Keratinocyte (primary cell): ENCODE data around the gene TNNT2. TPM values are rescaled to one million over a fixed set of nuclear protein-coding genes. Genes with fewer than 3 reads are reported as not detected.

ENCODE experiments used
- DNase-seq: peaks from one replicate; pipeline ENCODE4 v3.0.0-alpha.2; 2011; ENCODE audit warnings: low read depth, missing footprints, low spot score
- FAIRE-seq: peaks from 2 replicates; lab custom pipeline; 2011; peaks lifted over from hg19 to GRCh38; lab: Jason Lieb, UNC
- H2AFZ ChIP-seq: 2 replicates; pipeline ENCODE4 v1.6.0; 2012; ENCODE audit warnings: low read length, control low read depth, inconsistent platforms; ENCODE audit not compliant: control insufficient read depth
- H3K27ac ChIP-seq: 2 replicates; pipeline ENCODE4 v1.5.1; 2011; ENCODE audit warnings: low read length; ENCODE audit not compliant: control insufficient read depth, insufficient read depth
- H3K27me3 ChIP-seq: 3 replicates; pipeline ENCODE4 v1.6.0; 2011; ENCODE audit warnings: low read length; ENCODE audit not compliant: control insufficient read depth, insufficient read depth; ENCODE audit errors: extremely low read depth
- H3K36me3 ChIP-seq, 2 experiments: 2 replicates in 1 of 2; 3 replicates in 1 of 2; pipeline ENCODE4 v1.5.1; 2011; ENCODE audit warnings: low read length in 2 of 2, mild to moderate bottlenecking in 1 of 2; ENCODE audit not compliant: control insufficient read depth in 2 of 2, insufficient read depth in 2 of 2; ENCODE audit errors: extremely low read depth in 1 of 2
- H3K4me1 ChIP-seq: 3 replicates; pipeline ENCODE4 v1.5.1; 2011; ENCODE audit warnings: low read length; ENCODE audit not compliant: control insufficient read depth, insufficient read depth; ENCODE audit errors: extremely low read depth
- H3K4me2 ChIP-seq: 3 replicates; pipeline ENCODE4 v1.6.0; 2011; ENCODE audit warnings: low read depth, low read length; ENCODE audit not compliant: control insufficient read depth, insufficient read depth; ENCODE audit errors: extremely low read depth
- H3K4me3 ChIP-seq, 3 experiments: fragments of 200-600 bp in 1 of 3; sonication (generic) in 1 of 3; 2 replicates in 2 of 3; 3 replicates in 1 of 3; pipeline ENCODE4 v1.5.1; 2011 to 2016; ENCODE audit warnings: low read length in 3 of 3, mild to moderate bottlenecking in 3 of 3, control low read depth in 2 of 3, inconsistent platforms in 1 of 3, low read depth in 1 of 3, mixed read lengths in 1 of 3, mixed run types in 1 of 3, moderate library complexity in 1 of 3; ENCODE audit not compliant: control insufficient read depth in 2 of 3, insufficient read depth in 2 of 3; ENCODE audit errors: extremely low read depth in 1 of 3
- H3K79me2 ChIP-seq: 2 replicates; pipeline ENCODE4 v1.6.0; 2012; ENCODE audit warnings: low read length; ENCODE audit not compliant: control insufficient read depth, insufficient read depth
- H3K9ac ChIP-seq: 3 replicates; pipeline ENCODE4 v1.6.0; 2011; ENCODE audit warnings: low read length; ENCODE audit not compliant: control insufficient read depth, insufficient read depth; ENCODE audit errors: extremely low read depth
- H3K9me1 ChIP-seq: 3 replicates; pipeline ENCODE4 v1.6.0; 2011; ENCODE audit warnings: low read length; ENCODE audit not compliant: control insufficient read depth, insufficient read depth; ENCODE audit errors: extremely low read depth
- H3K9me3 ChIP-seq: 2 replicates; pipeline ENCODE4 v1.5.1; 2012; ENCODE audit warnings: low read depth, low read length; ENCODE audit not compliant: control insufficient read depth
- H4K20me1 ChIP-seq: 3 replicates; pipeline ENCODE4 v1.6.0; 2011; ENCODE audit warnings: low read length; ENCODE audit not compliant: control insufficient read depth, insufficient read depth; ENCODE audit errors: extremely low read depth
- CTCF ChIP-seq, 3 experiments: IDR thresholded peaks in 1 of 3; conservative IDR thresholded peaks in 1 of 3; optimal IDR thresholded peaks in 1 of 3; 2 replicates in 2 of 3; 3 replicates in 1 of 3; pipeline versions ENCODE3 to v1.5.1; 2011; ENCODE audit warnings: low read length in 3 of 3, mild to moderate bottlenecking in 3 of 3, moderate library complexity in 2 of 3, control low read depth in 1 of 3, inconsistent platforms in 1 of 3; ENCODE audit not compliant: insufficient read depth in 2 of 3; ENCODE audit errors: extremely low read depth in 1 of 3
- EZH2 ChIP-seq: IDR thresholded peaks from one replicate; pipeline ENCODE4 v1.6.1; 2012; ENCODE audit warnings: inconsistent platforms, mild to moderate bottlenecking, low read length, moderate library complexity
- dilution Hi-C: fragments of 300-500 bp; cut with MboI; formaldehyde crosslinking; loops from one replicate; pipeline ENCODE4 v1.7.0; 2020; ENCODE audit warnings: low sequenced_read_pairs; ENCODE audit not compliant: extremely low pct_ligation_motif_present
- polyA plus RNA-seq, 5 experiments: library from polyadenylated mRNA; depleted of rRNA in 3 of 5; stranded (reverse) in 3 of 5; stranded (forward) in 1 of 5; unstranded in 1 of 5; fragments of >200 nt; gene quantifications; 1 replicate in 1 of 5; 2 replicates in 3 of 5; 3 replicates in 1 of 5; pipeline versions ENCODE4 v1.2.1 to v1.2.3, GENCODE V29; 2011 to 2012; ENCODE audit warnings: missing spikeins in 2 of 5, low read depth in 1 of 5, low replicate concordance in 1 of 5

Gene TNNT2
- polyA plus RNA-seq, 1 donor (not counting 4 experiments of a cell fraction or from before 2014, with no cell fraction given), result 1.4 TPM

- TF ChIP-seq EZH2 (no peak), CTCF (optimal IDR thresholded peaks at IDR 0.05 in 1 of 3, IDR thresholded peaks at IDR 0.05 in 1 of 3, conservative IDR thresholded peaks at IDR 0.05 in 1 of 3; ENCODE audit: extremely low read depth in 1 of 3, insufficient read depth in 2 of 3, low read length in 3 of 3) (no peak)
- Histone ChIP-seq H3K9me1 (no peaks in the 10 kb centered on the region), H3K9me3 (no peaks in the 10 kb centered on the region), H3K79me2 (no peaks in the 10 kb centered on the region), H3K9ac (no peak overlapping the region), H3K4me1 (peaks cover 41% of the 10 kb centered on the region), H3K4me2 (no peak overlapping the region), H3K4me3 (no peak overlapping the region), H3K36me3 (no peaks in the 10 kb centered on the region), H3K27ac (no peak overlapping the region), H3K27me3 (no peaks in the 10 kb centered on the region), H2AFZ (no peak overlapping the region), H4K20me1 (no peaks in the 10 kb centered on the region)
- DNase-seq (no peak), FAIRE-seq (peak; percentile 46)
- dilution Hi-C loops, result no loop called here
These were observed 22.0 kb downstream of the TNNT2 start for GRCh38 chr1:201355471-201355870.

GRCh38 chr1:201354901-201355295 lies 22.6 kb downstream of the TNNT2 start:
- Histone ChIP-seq H3K27me3 (no peaks in the 10 kb centered on the region), H3K27ac (no peak overlapping the region), H3K36me3 (no peaks in the 10 kb centered on the region), H3K79me2 (no peaks in the 10 kb centered on the region), H3K9ac (no peak overlapping the region), H3K4me1 (peaks cover 41% of the 10 kb centered on the region), H4K20me1 (no peaks in the 10 kb centered on the region), H3K4me2 (peak overlapping the region; percentile 18), H2AFZ (peak overlapping the region; percentile 41), H3K4me3 (no peak overlapping the region), H3K9me3 (no peaks in the 10 kb centered on the region), H3K9me1 (no peaks in the 10 kb centered on the region)
- dilution Hi-C loops, result no loop called here
- no peak for FAIRE-seq
- DNase-seq, result no peak
- no peak for TF ChIP-seq CTCF (optimal IDR thresholded peaks at IDR 0.05 in 1 of 3, IDR thresholded peaks at IDR 0.05 in 1 of 3, conservative IDR thresholded peaks at IDR 0.05 in 1 of 3; ENCODE audit: extremely low read depth in 1 of 3, insufficient read depth in 2 of 3, low read length in 3 of 3)
